OCI-LY1 (cell line): ENCODE measurements around the gene TTC28.

Experiments
- H2AFZ ChIP-seq: fragments of 200-600 bp; sonication (generic), shearing (Covaris generic); 2 replicates; pipeline ENCODE4 v1.6.0; 2014; ENCODE audit warnings: antibody characterized with exemption, mild to moderate bottlenecking, low read length
- H3F3A ChIP-seq: fragments of 200-600 bp; sonication (generic), shearing (Covaris generic); 2 replicates; pipeline ENCODE4 v1.6.0; 2014; ENCODE audit warnings: mild to moderate bottlenecking, antibody characterized with exemption, low read length, moderate library complexity; ENCODE audit not compliant: insufficient read depth
- H3K27ac ChIP-seq: fragments of 200-600 bp; sonication (generic); 2 replicates; pipeline ENCODE4 v1.5.1; 2014; ENCODE audit warnings: low read length, mixed run types, mild to moderate bottlenecking, low read depth; ENCODE audit not compliant: poor library complexity, severe bottlenecking
- H3K27me3 ChIP-seq: fragments of 200-600 bp; sonication (generic); 2 replicates; pipeline ENCODE4 v1.6.0; 2014; ENCODE audit warnings: antibody characterized with exemption, mild to moderate bottlenecking, low read length, moderate library complexity; ENCODE audit not compliant: insufficient read depth
- H3K36me3 ChIP-seq: fragments of 200-600 bp; sonication (generic); 2 replicates; pipeline ENCODE4 v1.6.1; 2014; ENCODE audit warnings: mild to moderate bottlenecking, antibody characterized with exemption, low read length, moderate library complexity, mixed read lengths; ENCODE audit not compliant: insufficient read depth
- H3K4me1 ChIP-seq: fragments of 200-600 bp; sonication (generic); 2 replicates; pipeline ENCODE4 v1.5.1; 2014; ENCODE audit warnings: mild to moderate bottlenecking, low read length, moderate library complexity; ENCODE audit not compliant: insufficient read depth, severe bottlenecking
- H3K4me2 ChIP-seq: fragments of 200-600 bp; sonication (generic), shearing (Covaris generic); 2 replicates; pipeline ENCODE4 v1.6.1; 2014; ENCODE audit warnings: low read length
- H3K4me3 ChIP-seq: fragments of 200-600 bp; sonication (generic); 2 replicates; pipeline ENCODE4 v1.5.1; 2014; ENCODE audit warnings: low read length, low read depth, mild to moderate bottlenecking, mixed read lengths; ENCODE audit not compliant: poor library complexity, severe bottlenecking
- H3K79me2 ChIP-seq: fragments of 200-600 bp; shearing (Covaris generic); 2 replicates; pipeline ENCODE4 v1.6.1; 2016; ENCODE audit warnings: mixed run types, low read length, mixed read lengths; ENCODE audit not compliant: insufficient read depth
- H3K9ac ChIP-seq: fragments of 200-600 bp; sonication (generic), shearing (Covaris generic); 2 replicates; pipeline ENCODE4 v1.6.1; 2014; ENCODE audit warnings: mild to moderate bottlenecking, low read length, mixed read lengths
- H3K9me2 ChIP-seq: fragments of 200-600 bp; sonication (generic), shearing (Covaris generic); 2 replicates; pipeline ENCODE4 v1.6.1; 2014; ENCODE audit warnings: low read depth, mild to moderate bottlenecking, low read length, mixed read lengths
- H3K9me3 ChIP-seq: fragments of 200-600 bp; shearing (Covaris generic); 2 replicates; pipeline ENCODE4 v1.6.1; 2014; ENCODE audit warnings: low read length, mixed read lengths
- H4K20me1 ChIP-seq: fragments of 200-600 bp; sonication (generic), shearing (Covaris generic); 2 replicates; pipeline ENCODE4 v1.6.0; 2016; ENCODE audit warnings: mild to moderate bottlenecking, low read length; ENCODE audit not compliant: insufficient read depth
- EZH2 ChIP-seq: fragments of 200-600 bp; sonication (generic), shearing (Covaris generic); IDR thresholded peaks from 2 replicates; pipeline ENCODE4 v1.8.0; 2017; ENCODE audit warnings: borderline replicate concordance, mixed run types, mild to moderate bottlenecking, antibody characterized with exemption, low read length, moderate library complexity, mixed read lengths
- TF ChIP-seq, protein P1 (sequence below): fragments of 200-600 bp; sonication (generic), shearing (Covaris generic); IDR thresholded peaks from 2 replicates; pipeline ENCODE4 v1.5.1; 2017; ENCODE audit warnings: mild to moderate bottlenecking, antibody characterized with exemption, low read length, moderate library complexity, mixed read lengths

The TTC28 gene

DNA sequence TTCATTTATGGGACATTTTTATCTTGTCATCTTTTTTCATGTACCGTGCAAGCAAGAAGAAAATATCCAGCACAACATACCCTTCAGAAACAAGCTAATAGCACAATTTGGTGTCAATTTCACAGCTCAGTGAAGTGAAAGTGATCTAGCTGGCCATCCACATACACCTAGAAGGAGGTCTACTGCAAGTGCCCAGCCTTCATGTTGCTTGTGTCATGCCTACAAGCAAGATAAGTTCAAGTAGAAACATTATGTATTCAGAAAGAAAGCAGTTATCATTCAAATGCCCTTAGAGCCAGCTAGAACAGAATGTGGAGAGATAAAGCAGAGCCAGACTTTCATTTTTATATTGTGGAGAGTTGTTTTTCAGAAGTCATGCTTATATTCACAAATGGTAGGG is 434.9 kb downstream of the TTC28 start:
- Histone ChIP-seq H3K36me3 (no peaks in the 10 kb centered on the region), H3F3A (no peaks in the 10 kb centered on the region), H3K27ac (no peak overlapping the region), H3K27me3 (no peaks in the 10 kb centered on the region), H3K4me1 (no peaks in the 10 kb centered on the region), H3K9ac (no peak overlapping the region), H3K9me3 (no peaks in the 10 kb centered on the region), H4K20me1 (no peaks in the 10 kb centered on the region), H3K4me3 (no peak overlapping the region), H3K4me2 (no peak overlapping the region), H2AFZ (no peak overlapping the region), H3K9me2 (no peaks in the 10 kb centered on the region), H3K79me2 (no peaks in the 10 kb centered on the region)
- no peak for TF ChIP-seq EZH2
- TF ChIP-seq, protein P1, sequence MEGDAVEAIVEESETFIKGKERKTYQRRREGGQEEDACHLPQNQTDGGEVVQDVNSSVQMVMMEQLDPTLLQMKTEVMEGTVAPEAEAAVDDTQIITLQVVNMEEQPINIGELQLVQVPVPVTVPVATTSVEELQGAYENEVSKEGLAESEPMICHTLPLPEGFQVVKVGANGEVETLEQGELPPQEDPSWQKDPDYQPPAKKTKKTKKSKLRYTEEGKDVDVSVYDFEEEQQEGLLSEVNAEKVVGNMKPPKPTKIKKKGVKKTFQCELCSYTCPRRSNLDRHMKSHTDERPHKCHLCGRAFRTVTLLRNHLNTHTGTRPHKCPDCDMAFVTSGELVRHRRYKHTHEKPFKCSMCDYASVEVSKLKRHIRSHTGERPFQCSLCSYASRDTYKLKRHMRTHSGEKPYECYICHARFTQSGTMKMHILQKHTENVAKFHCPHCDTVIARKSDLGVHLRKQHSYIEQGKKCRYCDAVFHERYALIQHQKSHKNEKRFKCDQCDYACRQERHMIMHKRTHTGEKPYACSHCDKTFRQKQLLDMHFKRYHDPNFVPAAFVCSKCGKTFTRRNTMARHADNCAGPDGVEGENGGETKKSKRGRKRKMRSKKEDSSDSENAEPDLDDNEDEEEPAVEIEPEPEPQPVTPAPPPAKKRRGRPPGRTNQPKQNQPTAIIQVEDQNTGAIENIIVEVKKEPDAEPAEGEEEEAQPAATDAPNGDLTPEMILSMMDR: no peak

DNA sequence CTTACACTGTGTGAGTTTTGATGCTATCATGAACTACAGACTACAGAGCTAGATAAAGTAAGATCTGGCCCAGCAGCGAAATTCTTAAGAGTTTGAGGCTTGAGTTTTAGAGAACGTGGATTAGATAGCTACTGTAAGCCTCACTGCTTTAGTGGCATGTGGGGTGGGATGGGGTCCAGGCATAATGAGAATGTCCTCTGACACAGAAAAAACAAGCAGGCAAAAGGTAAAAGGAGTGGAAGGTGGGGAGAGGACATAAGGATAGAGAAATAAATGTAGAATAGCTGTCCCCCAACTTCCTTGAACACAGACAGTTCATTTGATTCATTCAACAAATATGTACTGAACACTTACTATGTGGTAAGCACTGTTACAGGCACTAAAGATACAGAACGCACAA is 436.1 kb downstream of the TTC28 start:
- no peaks in the 10 kb centered on the region for H3K79me2 ChIP-seq
- no peak overlapping the region for H2AFZ ChIP-seq

DNA sequence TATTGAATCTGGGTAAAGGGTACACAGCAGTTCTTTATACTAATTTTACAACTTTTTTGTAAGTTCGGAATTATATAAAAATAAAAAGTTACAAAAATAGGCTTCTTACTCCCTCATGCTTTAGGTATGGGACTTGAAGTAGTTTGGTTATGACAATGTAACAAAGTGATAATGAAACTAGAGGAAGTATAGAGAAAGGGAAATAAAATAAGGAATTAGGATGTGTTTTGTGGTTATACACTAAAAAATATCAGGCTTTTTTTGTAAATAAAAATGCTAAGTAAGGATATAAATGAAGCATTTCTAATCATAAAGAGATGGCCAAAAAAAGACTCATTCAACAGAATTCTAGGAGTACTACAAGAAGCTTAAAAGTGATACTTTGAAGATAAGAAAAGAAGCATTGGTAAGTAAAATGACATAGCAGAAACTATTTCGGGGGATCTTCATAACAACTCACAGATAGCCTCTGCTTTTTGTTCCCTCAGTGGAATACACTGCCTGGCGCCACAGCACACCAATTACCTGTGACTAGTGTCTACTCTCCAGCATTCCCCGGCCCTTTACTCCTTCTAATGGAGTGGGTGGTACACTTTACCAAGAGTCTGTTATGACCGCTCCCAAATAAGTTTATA is 437.9 kb downstream of the TTC28 start:
- Histone ChIP-seq H3K9me3 (no peaks in the 10 kb centered on the region), H3K36me3 (no peaks in the 10 kb centered on the region), H3K4me2 (no peak overlapping the region), H3K27me3 (no peaks in the 10 kb centered on the region), H3K79me2 (no peaks in the 10 kb centered on the region), H3K27ac (no peak overlapping the region), H3K9me2 (no peaks in the 10 kb centered on the region), H3F3A (no peaks in the 10 kb centered on the region), H3K4me1 (no peaks in the 10 kb centered on the region), H3K9ac (no peak overlapping the region), H4K20me1 (no peaks in the 10 kb centered on the region), H2AFZ (no peak overlapping the region), H3K4me3 (no peak overlapping the region)
- TF ChIP-seq, protein P1: no peak
- no peak for TF ChIP-seq EZH2

More for the DNA sequence above, 436.1 kb downstream of the TTC28 start:
- Histone ChIP-seq H3K4me3 (no peak overlapping the region), H3K9me3 (no peaks in the 10 kb centered on the region), H3K27me3 (no peaks in the 10 kb centered on the region), H3K9me2 (no peaks in the 10 kb centered on the region), H3K27ac (no peak overlapping the region), H3F3A (no peaks in the 10 kb centered on the region), H3K36me3 (no peaks in the 10 kb centered on the region), H3K9ac (no peak overlapping the region), H3K4me1 (no peaks in the 10 kb centered on the region), H3K4me2 (no peak overlapping the region), H4K20me1 (no peaks in the 10 kb centered on the region)
- TF ChIP-seq, protein P1: no peak
- TF ChIP-seq EZH2: no peak
